Upper lobe of left lung (tissue), 4 donors: ENCODE data around the gene ZNF407.

Experiments
- CTCF ChIP-seq, 6 experiments: fragments of 450-650 bp in 4 of 6; fragments of 200-600 bp in 2 of 6; sonication (generic) in 2 of 6; IDR thresholded peaks; one replicate each; pipeline ENCODE4 v1.5.1; 2016 to 2019; ENCODE audit warnings: antibody characterized with exemption in 6 of 6
- EP300 ChIP-seq, 4 donors: sonication (generic); formaldehyde crosslinking; IDR thresholded peaks; one replicate each; pipeline ENCODE4 v1.5.1; 2017; ENCODE audit warnings: antibody characterized with exemption in 4 of 4, control low read depth in 2 of 4

- TF ChIP-seq EP300 (IDR thresholded peaks at IDR 0.05) (no peak), CTCF (IDR thresholded peaks at IDR 0.05) (no peak)
Observed at GRCh38 chr18:74570266-74570665, 27.4 kb upstream of the ZNF407 start.
